Measurements from ENCODE around the gene TTN.

GRCh38 chr2:178650554-178650953 lies 156.7 kb downstream of the TTN start:
- TF ChIP-seq CTCF (IDR thresholded peaks at IDR 0.05; ENCODE audit: low read length) (no peak), EZH2 (optimal IDR thresholded peaks at IDR 0.05; ENCODE audit: low read depth, low read length) (no peak)
